H9 (cell line): ENCODE measurements around the gene S1PR3. TPM values are rescaled to one million over a fixed set of nuclear protein-coding genes. Genes with fewer than 3 reads are reported as not detected.

Experiments
- DNase-seq: peaks from one replicate; pipeline ENCODE4 v3.0.0-alpha.2; 2017
- H2AFZ ChIP-seq: one replicate; pipeline ENCODE4 v1.6.1; 2013; ENCODE audit warnings: mild to moderate bottlenecking, low read length, control low read depth, moderate library complexity
- H2AK5ac ChIP-seq: 2 replicates; pipeline ENCODE4 v1.6.1; 2013; ENCODE audit warnings: low read length, control low read depth, mixed read lengths; ENCODE audit not compliant: insufficient read length
- H2BK120ac ChIP-seq: one replicate; pipeline ENCODE4 v1.6.1; 2013; ENCODE audit warnings: low read depth, mild to moderate bottlenecking, low read length, control low read depth, inconsistent platforms; ENCODE audit not compliant: poor library complexity, severe bottlenecking
- H2BK12ac ChIP-seq: 2 replicates; pipeline ENCODE4 v1.6.1; 2013; ENCODE audit warnings: low read length, control low read depth, mixed read lengths, low read depth; ENCODE audit not compliant: insufficient read length
- H2BK15ac ChIP-seq: 2 replicates; pipeline ENCODE4 v1.6.1; 2013; ENCODE audit warnings: low read depth, low read length, control low read depth
- H2BK20ac ChIP-seq: one replicate; pipeline ENCODE4 v1.6.1; 2013; ENCODE audit warnings: low read depth, mild to moderate bottlenecking, low read length, control low read depth, inconsistent platforms; ENCODE audit not compliant: poor library complexity, severe bottlenecking
- H2BK5ac ChIP-seq: 2 replicates; pipeline ENCODE4 v1.6.1; 2013; ENCODE audit warnings: low read length, control low read depth, mixed read lengths; ENCODE audit not compliant: insufficient read length
- H3K14ac ChIP-seq: 2 replicates; pipeline ENCODE4 v1.6.1; 2013; ENCODE audit warnings: low read length, control low read depth; ENCODE audit not compliant: insufficient read depth
- H3K18ac ChIP-seq: 2 replicates; pipeline ENCODE4 v1.6.1; 2013; ENCODE audit warnings: low read depth, mild to moderate bottlenecking, mixed read lengths, low read length, control low read depth; ENCODE audit not compliant: insufficient read length
- H3K23ac ChIP-seq: 2 replicates; pipeline ENCODE4 v1.6.1; 2013; ENCODE audit warnings: low read length, control low read depth, mixed read lengths, low read depth; ENCODE audit not compliant: insufficient read length
- H3K23me2 ChIP-seq: 2 replicates; pipeline ENCODE4 v1.6.1; 2013; ENCODE audit warnings: low read depth, mild to moderate bottlenecking, mixed read lengths, low read length, control low read depth; ENCODE audit not compliant: insufficient read length, poor library complexity, severe bottlenecking
- H3K27ac ChIP-seq: 2 replicates; pipeline ENCODE4 v1.5.1; 2013; ENCODE audit warnings: low read length, control low read depth, mixed read lengths, low read depth; ENCODE audit not compliant: insufficient read length
- H3K27me3 ChIP-seq: 2 replicates; pipeline ENCODE4 v1.6.1; 2013; ENCODE audit warnings: low read length, control low read depth, inconsistent platforms; ENCODE audit not compliant: insufficient read depth
- H3K4ac ChIP-seq: 2 replicates; pipeline ENCODE4 v1.6.1; 2013; ENCODE audit warnings: low read depth, mild to moderate bottlenecking, control low read depth, inconsistent platforms, low read length, moderate library complexity
- H3K4me1 ChIP-seq: 2 replicates; pipeline ENCODE4 v1.6.1; 2013; ENCODE audit warnings: low read length, control low read depth, inconsistent platforms; ENCODE audit not compliant: insufficient read depth
- H3K4me2 ChIP-seq: 2 replicates; pipeline ENCODE4 v1.6.1; 2013; ENCODE audit warnings: low read length, control low read depth, mixed read lengths; ENCODE audit not compliant: insufficient read length, insufficient read depth
- H3K56ac ChIP-seq: 2 replicates; pipeline ENCODE4 v1.6.1; 2013; ENCODE audit warnings: low read depth, mild to moderate bottlenecking, mixed read lengths, low read length, control low read depth; ENCODE audit not compliant: insufficient read length
- H3K79me1 ChIP-seq: 2 replicates; pipeline ENCODE4 v1.6.1; 2013; ENCODE audit warnings: low read depth, mild to moderate bottlenecking, moderate library complexity, low read length, control low read depth, inconsistent platforms; ENCODE audit not compliant: insufficient read depth, poor library complexity, severe bottlenecking
- H3K79me2 ChIP-seq: 2 replicates; pipeline ENCODE4 v1.6.1; 2013; ENCODE audit warnings: low read length, control low read depth, inconsistent platforms; ENCODE audit not compliant: insufficient read depth
- H3K9ac ChIP-seq: 2 replicates; pipeline ENCODE4 v1.6.1; 2013; ENCODE audit warnings: low read length, control low read depth, mixed read lengths; ENCODE audit not compliant: insufficient read length; ENCODE audit errors: extremely low read depth
- H3K9me3 ChIP-seq: one replicate; pipeline ENCODE4 v1.6.1; 2013; ENCODE audit warnings: low read depth, low read length, inconsistent platforms; ENCODE audit not compliant: control insufficient read depth
- H3T11ph ChIP-seq: one replicate; pipeline ENCODE4 v1.6.1; 2013; ENCODE audit warnings: mild to moderate bottlenecking, low read length, control low read depth, inconsistent platforms
- H4K20me1 ChIP-seq: one replicate; pipeline ENCODE4 v1.6.1; 2013; ENCODE audit not compliant: control insufficient read depth, insufficient read length, insufficient read depth
- H4K5ac ChIP-seq: 2 replicates; pipeline ENCODE4 v1.6.1; 2013; ENCODE audit warnings: low read depth, mild to moderate bottlenecking, mixed read lengths, low read length, control low read depth; ENCODE audit not compliant: insufficient read length
- H4K8ac ChIP-seq: replicated peaks from 2 replicates; pipeline ENCODE4 v1.6.1; 2013; ENCODE audit warnings: low read length, control low read depth, mixed read lengths, low read depth; ENCODE audit not compliant: insufficient read length
- H4K91ac ChIP-seq: 2 replicates; pipeline ENCODE4 v1.6.1; 2013; ENCODE audit warnings: low read depth, mild to moderate bottlenecking, moderate library complexity, mixed read lengths, low read length, control low read depth; ENCODE audit not compliant: insufficient read length
- H3K27ac Mint-ChIP-seq, 3 experiments: 2 replicates in 2 of 3; 3 replicates in 1 of 3; pipeline ENCODE4 v1.8.0; 2020 to 2021; ENCODE audit warnings: mixed read lengths in 3 of 3, mild to moderate bottlenecking in 1 of 3, moderate library complexity in 1 of 3
- H3K27me3 Mint-ChIP-seq: 2 replicates; pipeline ENCODE4 v1.8.0; 2021; ENCODE audit warnings: low read depth, mild to moderate bottlenecking, moderate library complexity, mixed read lengths
- H3K36me3 Mint-ChIP-seq, 3 experiments: 2 replicates in 2 of 3; 3 replicates in 1 of 3; pipeline ENCODE4 v1.8.0; 2020 to 2021; ENCODE audit warnings: low read depth in 3 of 3, mixed read lengths in 3 of 3; ENCODE audit not compliant: insufficient read depth in 1 of 3
- H3K4me1 Mint-ChIP-seq, 2 experiments: 2 replicates each; pipeline ENCODE4 v1.8.0; 2020; ENCODE audit warnings: mixed read lengths in 2 of 2
- H3K4me3 Mint-ChIP-seq, 2 experiments: 2 replicates in 1 of 2; 3 replicates in 1 of 2; pipeline ENCODE4 v1.8.0; 2020 to 2021; ENCODE audit warnings: mild to moderate bottlenecking in 2 of 2, mixed read lengths in 2 of 2, moderate library complexity in 1 of 2
- H3K9me3 Mint-ChIP-seq, 2 experiments: 2 replicates in 1 of 2; 3 replicates in 1 of 2; pipeline ENCODE4 v1.8.0; 2020; ENCODE audit warnings: mild to moderate bottlenecking in 2 of 2, mixed read lengths in 2 of 2, moderate library complexity in 1 of 2
- CTCF ChIP-seq: fragments of 200-600 bp; sonication (generic); conservative IDR thresholded peaks from 3 replicates; pipeline ENCODE4 v1.8.0; 2021; ENCODE audit warnings: antibody characterized with exemption, mild to moderate bottlenecking
- whole genome bisulfite sequencing: extraction: QIAGEN DNeasy Blood & Tissue Kit; methylation state at CpG from one replicate; pipeline ENCODE4 v1.1.7; 2013; ENCODE audit warnings: missing lambda C conversion rate, low lambda C conversion rate, mixed read lengths; ENCODE audit not compliant: insufficient read length; ENCODE audit errors: extremely low coverage; 5-methylcytosine and 5-hydroxymethylcytosine counted together
- total RNA-seq: library from RNA; stranded (reverse); gene quantifications from 2 replicates; pipeline ENCODE4 v1.2.1, GENCODE V29; 2021

S1PR3 gene
- total RNA-seq, 1 experiment from 2014 or later = 3.3 TPM

- Mint-ChIP-seq H3K36me3 (peaks cover 0 to 5% (median 4%) of the 10 kb centered on the region in 3 experiments; a peak in 3 of 7 replicates), H3K27me3 (peaks cover 12% of the 10 kb centered on the region), H3K4me3 (no peak overlapping the region), H3K9me3 (no peaks in the 10 kb centered on the region; a peak in 2 of 5 replicates), H3K27ac (no peak overlapping the region), H3K4me1 (peaks cover 24 to 33% of the 10 kb centered on the region in 2 experiments)
- H4K20me1 ChIP-seq = peaks cover 3% of the 10 kb centered on the region
- 0 out of 2 replicates have a peak, but pooled peaks cover 2% of the 10 kb centered on the region for H3K27me3 ChIP-seq
- no peak overlapping the region for H4K91ac ChIP-seq
- no peak overlapping the region for H2BK12ac ChIP-seq
- no peak overlapping the region for H3K27ac ChIP-seq
- TF ChIP-seq CTCF = no peak
- no peaks in the 10 kb centered on the region; the same call in 1 of the 2 replicates for H3K4me1 ChIP-seq
- H3K9me3 ChIP-seq = no peaks in the 10 kb centered on the region
- H3K14ac ChIP-seq = no peak overlapping the region
- no peak overlapping the region for H3K4ac ChIP-seq
- H2AFZ ChIP-seq = no peak overlapping the region
- no peaks in the 10 kb centered on the region for H3K79me2 ChIP-seq
- no peak overlapping the region for H3K18ac ChIP-seq
- H3K79me1 ChIP-seq = no peaks in the 10 kb centered on the region
- H3K23ac ChIP-seq = no peak overlapping the region
- peaks cover 18% of the 10 kb centered on the region for H3K23me2 ChIP-seq
- H2BK15ac ChIP-seq = no peak overlapping the region
- no peak overlapping the region for H2AK5ac ChIP-seq
- H4K5ac ChIP-seq = no peak overlapping the region
- H3K4me2 ChIP-seq = no peak overlapping the region
- H3T11ph ChIP-seq = no peak overlapping the region
- no peak overlapping the region for H3K9ac ChIP-seq
- no peak overlapping the region for H2BK20ac ChIP-seq
- H2BK5ac ChIP-seq = no peak overlapping the region
- H4K8ac ChIP-seq = no peak overlapping the region
- no CpG with 5 or more reads among the region's 2 CpGs for WGBS
- DNase-seq = no peak
- no peak overlapping the region for H3K56ac ChIP-seq
- H2BK120ac ChIP-seq = no peak overlapping the region
Observed at GRCh38 chr9:88993327-88993726, 2.1 kb downstream of the S1PR3 start.
